ENCODE results near the gene SLC25A6. TPM values are rescaled to one million over a fixed set of nuclear protein-coding genes. Genes with fewer than 3 reads are reported as not detected.

The SLC25A6 gene
- total and polyA plus RNA-seq, 9 of the 15 experiments (the other 6 are each of a cell fraction or from before 2014, with no cell fraction given): 24.6 to 330 (median 129) TPM

DNA sequence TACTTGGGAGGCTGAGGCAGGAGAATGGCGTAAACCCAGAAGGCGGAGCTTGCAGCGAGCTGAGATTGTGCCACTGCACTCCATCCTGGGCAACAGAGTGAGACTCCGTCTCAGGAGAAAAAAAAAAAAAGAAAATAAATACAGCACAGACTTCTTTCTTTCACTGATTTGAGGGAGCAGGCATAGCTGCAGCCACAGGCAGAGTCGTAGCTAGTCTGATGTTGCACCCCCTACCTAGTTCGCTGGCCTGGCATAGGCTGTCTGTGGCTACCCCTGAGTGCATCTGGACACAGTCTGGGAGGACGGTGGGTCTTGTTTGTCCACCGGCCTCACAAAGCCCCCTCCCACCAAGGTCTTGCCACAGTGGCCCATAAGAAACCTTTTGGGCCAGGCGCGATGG, 33.9 kb downstream of the SLC25A6 start:
- in situ Hi-C loops (cut with MboI) (no loop called here), intact Hi-C loops (cut with micrococcal nuclease) (no loop called here)
- H3K27me3 ChIP-seq (ENCODE audit: control insufficient read depth in 2 of 2, insufficient read depth in 2 of 2, low read length in 2 of 2): no peaks in the 10 kb centered on the region
- FAIRE-seq: no peak
- 10% methylated on average over 6 of the region's 10 CpGs for WGBS (ENCODE audit: insufficient coverage, low coverage, missing lambda C conversion rate)
- ChIA-PET CTCF (ENCODE audit: low intra/inter-chr PET ratio) (no interaction called here), POLR2A (no interaction called here)
- H3K79me2 ChIP-seq (ENCODE audit: control insufficient read depth, insufficient read depth, low read length): no peaks in the 10 kb centered on the region
- H3K27ac ChIP-seq (ENCODE audit: extremely low read depth, low read depth, low read length): no peak overlapping the region
- no peak overlapping the region for H3K4me3 ChIP-seq
- no TSS peak for BruUV-seq (replicated peaks)
- H3K36me3 ChIP-seq (ENCODE audit: control insufficient read depth, insufficient read depth, low read length): no peaks in the 10 kb centered on the region
- TF ChIP-seq GATAD2A (IDR thresholded peaks at IDR 0.05): no peak
- no peak for TF ChIP-seq HDAC6 (IDR thresholded peaks at IDR 0.05; ENCODE audit: low read depth, low read length)
- TF ChIP-seq ZNF197 (CRISPR knock-in tag; IDR thresholded peaks at IDR 0.05; ENCODE audit: low read depth): no peak
- no peak for TF ChIP-seq JUND (IDR thresholded peaks at IDR 0.05; ENCODE audit: borderline replicate concordance, low read depth, low read length)
- no peak for TF ChIP-seq JUND (tag; IDR thresholded peaks at IDR 0.05; ENCODE audit: borderline replicate concordance, low read depth, low read length)
- TF ChIP-seq ZNF57 (CRISPR knock-in tag; IDR thresholded peaks at IDR 0.05): no peak
- no peak for TF ChIP-seq ZNF23 (CRISPR knock-in tag; IDR thresholded peaks at IDR 0.05)
- no peak for TF ChIP-seq EZH2 (IDR thresholded peaks at IDR 0.05; ENCODE audit: borderline replicate concordance, low read depth, low read length)
- TF ChIP-seq HNRNPLL (IDR thresholded peaks at IDR 0.05; ENCODE audit: low read depth, low read length, poor library complexity, severe bottlenecking): no peak
- no peak for TF ChIP-seq ZFP1 (CRISPR knock-in tag; IDR thresholded peaks at IDR 0.05)
- TF ChIP-seq TAF9B (IDR thresholded peaks at IDR 0.05; ENCODE audit: partially characterized antibody): no peak
- no peak for TF ChIP-seq ZNF764 (CRISPR knock-in tag; IDR thresholded peaks at IDR 0.05; ENCODE audit: low read depth)
- TF ChIP-seq E2F5 (CRISPR knock-in tag; IDR thresholded peaks at IDR 0.05): no peak
- no peak for TF ChIP-seq PTBP1 (IDR thresholded peaks at IDR 0.05; ENCODE audit: low read depth, low read length)
- TF ChIP-seq ZNF431 (CRISPR knock-in tag; IDR thresholded peaks at IDR 0.05): no peak
- TF ChIP-seq ZNF146 (CRISPR knock-in tag; IDR thresholded peaks at IDR 0.05; ENCODE audit: unreplicated experiment): no peak
- TF ChIP-seq ZNF830 (CRISPR knock-in tag; IDR thresholded peaks at IDR 0.05): no peak
- no peak for TF ChIP-seq SLC30A9 (CRISPR knock-in tag; IDR thresholded peaks at IDR 0.05)
- TF ChIP-seq SAFB (IDR thresholded peaks at IDR 0.05; ENCODE audit: borderline replicate concordance, low read depth, low read length): no peak
- H2AFZ ChIP-seq (ENCODE audit: low read depth, low read length): no peak overlapping the region
- H3K9ac ChIP-seq (ENCODE audit: insufficient read depth in 1 of 2, low read depth in 2 of 2, low read length in 2 of 2): no peak overlapping the region
- no peaks in the 10 kb centered on the region for H3K9me1 ChIP-seq (ENCODE audit: control insufficient read depth, insufficient read depth, low read length)
- H4K20me1 ChIP-seq (replicated peaks; ENCODE audit: control insufficient read depth, insufficient read depth, low read length): no peaks in the 10 kb centered on the region
- no peak for ATAC-seq
- no peak overlapping the region for H3K4me2 ChIP-seq (ENCODE audit: insufficient read depth, low read length)
- no peaks in the 10 kb centered on the region for H3K4me1 ChIP-seq (replicated peaks in 1 of 2; ENCODE audit: control insufficient read depth in 2 of 2, insufficient read depth in 2 of 2, low read length in 2 of 2)
- no peaks in the 10 kb centered on the region for H3K9me3 ChIP-seq (replicated peaks; ENCODE audit: control insufficient read depth, insufficient read depth, low read depth, low read length)
- DNase-seq (ENCODE audit: extremely low read depth in 1 of 4, low spot score in 3 of 4): no peak

Measured in K562 (cell line).